ACHN (cell line): Measurements from ENCODE around the gene ZNF283.
A peak's percentile ranks its signal among the peaks of the same experiment; 100 is the strongest.

Source experiments
- DNase-seq: peaks from one replicate; pipeline ENCODE4 v3.0.0-alpha.2; 2015
- in situ Hi-C: cut with HindIII; loops from 2 replicates; pipeline ENCODE4 v1.10.0; 2017; ENCODE audit warnings: low sequenced_read_pairs, low pct_ligation_motif_present, low pct_unique_long_range_greater_than_20kb

ZNF283 gene

GRCh38 chr19:43826787-43827754 lies at the start of gene ZNF283:
Gene ZNF283 (plus strand): TSS chr19:43827321. CDS start chr19:43833505, 6,184 bp downstream.
- in situ Hi-C loops: no loop called here
- DNase-seq: peak; percentile 60

GRCh38 chr19:43778651-43779050 lies 48.5 kb upstream of the ZNF283 start:
- in situ Hi-C loops: no loop called here
- DNase-seq: no peak

- no peak for DNase-seq
- in situ Hi-C loops: no loop called here
Measured at GRCh38 chr19:43779147-43779819, 47.8 kb upstream of the ZNF283 start.

GRCh38 chr19:43779820-43780219 lies 47.3 kb upstream of the ZNF283 start:
- no peak for DNase-seq
- in situ Hi-C loops: no loop called here

- in situ Hi-C loops: no loop called here
- DNase-seq: no peak
Measured at GRCh38 chr19:43780706-43781525, 46.2 kb upstream of the ZNF283 start, which contains the start of gene KCNN4. Gene KCNN4 (minus strand): TSS chr19:43780973. CDS start chr19:43780861, 112 bp downstream.

- in situ Hi-C loops: no loop called here
Measured at GRCh38 chr19:43781630-43782310, 45.4 kb upstream of the ZNF283 start.

GRCh38 chr19:43782311-43782660 lies 44.8 kb upstream of the ZNF283 start:
- in situ Hi-C loops: no loop called here
- no peak for DNase-seq

More at GRCh38 chr19:43781630-43782310, 45.4 kb upstream of the ZNF283 start:
- no peak for DNase-seq

- in situ Hi-C loops: no loop called here
- no peak for DNase-seq
Measured at GRCh38 chr19:43782689-43783231, 44.4 kb upstream of the ZNF283 start.

GRCh38 chr19:43783636-43784035 lies 43.5 kb upstream of the ZNF283 start:
- no peak for DNase-seq
- in situ Hi-C loops: no loop called here

GRCh38 chr19:43784241-43784980 lies 42.7 kb upstream of the ZNF283 start:
- in situ Hi-C loops: no loop called here
- peak; percentile 85 for DNase-seq

- in situ Hi-C loops: no loop called here
- peak; percentile 78 for DNase-seq
Measured at GRCh38 chr19:43784981-43785808, 41.9 kb upstream of the ZNF283 start.

GRCh38 chr19:43786665-43787064 lies 40.5 kb upstream of the ZNF283 start:
- in situ Hi-C loops: no loop called here
- DNase-seq: no peak

GRCh38 chr19:43789029-43789428 lies 38.1 kb upstream of the ZNF283 start:
- DNase-seq: peak; percentile 48
- in situ Hi-C loops: no loop called here

- in situ Hi-C loops: no loop called here
- DNase-seq: no peak
Measured at GRCh38 chr19:43790587-43790986, 36.5 kb upstream of the ZNF283 start.

GRCh38 chr19:43797118-43797517 lies 30.0 kb upstream of the ZNF283 start:
- in situ Hi-C loops: no loop called here
- DNase-seq: no peak

GRCh38 chr19:43797556-43797955 lies 29.6 kb upstream of the ZNF283 start:
- in situ Hi-C loops: no loop called here
- no peak for DNase-seq
